GM12878 (cell line): Measurements from ENCODE around the gene NUAK1. TPM values are rescaled to one million over a fixed set of nuclear protein-coding genes. Genes with fewer than 3 reads are reported as not detected.
A peak's percentile ranks its signal among the peaks of the same experiment; 100 is the strongest.

Experiments used
- ATAC-seq: fragments of 200-7000 bp; cut with Tn5 transposase; 3 replicates; pipeline ENCODE4 v1.9.1; 2020; ENCODE audit warnings: mild to moderate bottlenecking, moderate library complexity
- BruUV-seq: library from RNA; stranded (reverse); fragments of 400-500 nt; replicated peaks from 2 replicates; lab custom pipeline; 2021; lab: Mats Ljungman, UMichigan
- CTCF ChIA-PET: fragments of 300-600 bp; sonication (Branson Sonifier 250); formaldehyde crosslinking; extraction: SDS; loops from one replicate; lab custom pipeline; 2021; ENCODE audit warnings: inconsistent platforms; lab: Yijun Ruan, JAX
- POLR2A ChIA-PET: fragments of 350-600 bp; formaldehyde crosslinking; extraction: SDS; loops from one replicate; lab custom pipeline; 2021; ENCODE audit warnings: inconsistent platforms; lab: Charles Lee
- RAD21 ChIA-PET: fragments of 300-600 bp; sonication (Branson Sonifier 250); formaldehyde crosslinking; loops from one replicate; lab custom pipeline; 2023; ENCODE audit warnings: antibody characterized with exemption; ENCODE audit not compliant: unreplicated experiment; lab: Charles Lee
- SMC1A ChIA-PET: fragments of 300-600 bp; sonication (Branson Sonifier 250); formaldehyde crosslinking; loops from one replicate; lab custom pipeline; 2023; ENCODE audit not compliant: unreplicated experiment, uncharacterized antibody; lab: Charles Lee
- DNase-seq: peaks from one replicate; pipeline ENCODE4 v3.0.0-alpha.2; 2011; ENCODE audit warnings: low read depth, low spot score
- FAIRE-seq: peaks from 3 replicates; lab custom pipeline; 2011; peaks lifted over from hg19 to GRCh38; lab: Jason Lieb, UNC
- H2AFZ ChIP-seq: 2 replicates; pipeline ENCODE4 v1.6.0; 2011; ENCODE audit warnings: low read depth, low read length, control low read depth; ENCODE audit not compliant: control insufficient read depth
- H3K27ac ChIP-seq: 2 replicates; pipeline ENCODE4 v1.5.1; 2011; ENCODE audit warnings: control low read depth; ENCODE audit not compliant: control insufficient read depth, insufficient read depth
- H3K27me3 ChIP-seq, 2 experiments: replicated peaks in 1 of 2; 2 replicates each; pipeline versions ENCODE4 v1.6.0 to v1.6.1; 2011; ENCODE audit warnings: low read length in 1 of 2; ENCODE audit not compliant: control insufficient read depth in 2 of 2, insufficient read depth in 2 of 2
- H3K36me3 ChIP-seq, 2 experiments: 2 replicates each; pipeline ENCODE4 v1.5.1; 2011; ENCODE audit warnings: low read length in 1 of 2; ENCODE audit not compliant: control insufficient read depth in 2 of 2, insufficient read depth in 2 of 2
- H3K4me1 ChIP-seq: 2 replicates; pipeline ENCODE4 v1.6.1; 2011; ENCODE audit warnings: mild to moderate bottlenecking, low read length, moderate library complexity, mixed read lengths; ENCODE audit not compliant: control insufficient read depth, insufficient read depth
- H3K4me2 ChIP-seq: 2 replicates; pipeline ENCODE4 v1.6.0; 2011; ENCODE audit warnings: control low read depth; ENCODE audit not compliant: control insufficient read depth, insufficient read depth
- H3K4me3 ChIP-seq: fragments of 200-600 bp; sonication (generic); 2 replicates; pipeline ENCODE4 v1.5.1; 2016
- H3K79me2 ChIP-seq: 2 replicates; pipeline ENCODE4 v1.6.0; 2011; ENCODE audit warnings: low read length; ENCODE audit not compliant: control insufficient read depth, insufficient read depth
- H3K9ac ChIP-seq: 2 replicates; pipeline ENCODE4 v1.8.0; 2011; ENCODE audit warnings: low read length, control low read depth, mixed read lengths; ENCODE audit not compliant: control insufficient read depth, insufficient read depth
- H3K9me3 ChIP-seq: replicated peaks from 3 replicates; pipeline ENCODE4 v1.5.1; 2011; ENCODE audit warnings: mild to moderate bottlenecking, low read length; ENCODE audit not compliant: control insufficient read depth, insufficient read depth
- H4K20me1 ChIP-seq: 2 replicates; pipeline ENCODE4 v1.6.0; 2011; ENCODE audit not compliant: control insufficient read depth, insufficient read depth
- ASH2L ChIP-seq: fragments of 300-600, 200-600 bp; sonication (generic); IDR thresholded peaks from 2 replicates; pipeline ENCODE4 v1.6.1; 2017; ENCODE audit warnings: low read depth, mild to moderate bottlenecking, borderline replicate concordance
- E2F8 ChIP-seq: fragments of 450-650 bp; IDR thresholded peaks from 2 replicates; pipeline ENCODE4 v1.6.1; 2018; ENCODE audit warnings: mild to moderate bottlenecking, low read depth, moderate library complexity; ENCODE audit not compliant: partially characterized antibody
- EP300 ChIP-seq, 2 experiments: fragments of 150-350 bp in 1 of 2; IDR thresholded peaks; 2 replicates each; pipeline ENCODE4 v1.6.1; 2011 to 2012; ENCODE audit warnings: low read depth in 2 of 2, low read length in 2 of 2, borderline replicate concordance in 1 of 2, improper control_type of control experiment in 1 of 2, inconsistent platforms in 1 of 2; ENCODE audit not compliant: control insufficient read depth in 1 of 2
- HDAC2 ChIP-seq: fragments of 200-600 bp; sonication (generic); IDR thresholded peaks from 2 replicates; pipeline ENCODE4 v1.6.1; 2017
- JUNB ChIP-seq: IDR thresholded peaks from 2 replicates; pipeline ENCODE4 v1.6.1; 2016; ENCODE audit warnings: antibody characterized with exemption, mild to moderate bottlenecking
- KAT2A ChIP-seq: conservative IDR thresholded peaks from 2 replicates; pipeline ENCODE4 v1.6.1; 2011; ENCODE audit warnings: low read depth, low read length; ENCODE audit not compliant: control insufficient read depth
- MEF2B ChIP-seq: fragments of 450-650 bp; IDR thresholded peaks from 2 replicates; pipeline ENCODE4 v1.6.1; 2018; ENCODE audit warnings: mild to moderate bottlenecking, moderate library complexity; ENCODE audit not compliant: partially characterized antibody, poor library complexity, severe bottlenecking
- USF2 ChIP-seq: IDR thresholded peaks from 2 replicates; pipeline ENCODE4 v1.6.1; 2011; ENCODE audit warnings: low read depth, low read length, improper control_type of control experiment, borderline replicate concordance
- YBX1 ChIP-seq: fragments of 450-650 bp; IDR thresholded peaks from 2 replicates; pipeline ENCODE4 v1.6.1; 2016; ENCODE audit warnings: antibody characterized with exemption
- WGBS: methylation state at CpG from one replicate; pipeline ENCODE4 v1.1.6; 2016; ENCODE audit warnings: low lambda C conversion rate; ENCODE audit not compliant: insufficient replicate concordance, insufficient coverage; ENCODE audit errors: missing lambda C conversion rate; 5-methylcytosine and 5-hydroxymethylcytosine counted together
- in situ Hi-C: fragments of 300-500 bp; cut with MboI; formaldehyde crosslinking; loops from 9 replicates; pipeline ENCODE4 v1.14.3; 2018; ENCODE audit warnings: mixed read lengths
- intact Hi-C: fragments of 100-400 bp; cut with micrococcal nuclease; formaldehyde crosslinking; loops from one replicate; pipeline ENCODE4 v1.14.2; 2022; ENCODE audit not compliant: unreplicated experiment
- polyA plus RNA-seq, 11 experiments: library from polyadenylated mRNA; depleted of rRNA in 4 of 11; unstranded in 6 of 11; stranded (reverse) in 5 of 11; fragments of >200 nt; fragmentation: Nextera tagmentation in 4 of 11; fragmentation: Illumina TruSeq in 1 of 11; extraction: Ambion mirVana in 4 of 11; extraction: Trizol in 1 of 11; gene quantifications; 1 replicate in 1 of 11; 2 replicates in 10 of 11; pipeline versions ENCODE4 v1.2.1 to v1.2.3, GENCODE V29; 2011 to 2016; ENCODE audit warnings: inconsistent platforms in 2 of 11, missing spikeins in 2 of 11, low read depth in 1 of 11
- total RNA-seq, 4 experiments: library from RNA; depleted of rRNA in 3 of 4; stranded (reverse); fragments of >200 nt in 3 of 4; fragmentation: Illumina TruSeq in 1 of 4; extraction: Trizol in 1 of 4; gene quantifications; 2 replicates each; pipeline versions ENCODE4 v1.2.1 to v1.2.3, GENCODE V29; 2013 to 2021

Gene NUAK1
- total and polyA plus RNA-seq, 10 of the 15 experiments (the other 5 are each of a cell fraction or from before 2014, with no cell fraction given): 0.03 to 0.42 (median 0.08) TPM; not detected in 2

- no TSS peak for BruUV-seq
- H3K4me3 ChIP-seq: no peak overlapping the region
- H3K9me3 ChIP-seq: no peaks in the 10 kb centered on the region
- peak; percentile 7 for FAIRE-seq
- RAD21 ChIA-PET: no interaction called here
- intact Hi-C loops: no loop called here
- no peak overlapping the region for H3K9ac ChIP-seq
- in situ Hi-C loops: no loop called here
- no peak overlapping the region for H3K4me2 ChIP-seq
- no peak for DNase-seq
- no peak for ATAC-seq
- SMC1A ChIA-PET: no interaction called here
- peaks cover 0 to 5% of the 10 kb centered on the region in 2 experiments; a peak in 3 of 4 replicates for H3K27me3 ChIP-seq
- H3K79me2 ChIP-seq: no peaks in the 10 kb centered on the region
- H3K36me3 ChIP-seq: no peaks in the 10 kb centered on the region
- no peak overlapping the region for H3K27ac ChIP-seq
- CTCF ChIA-PET: no interaction called here
- H3K4me1 ChIP-seq: no peaks in the 10 kb centered on the region
- POLR2A ChIA-PET: no interaction called here
- H4K20me1 ChIP-seq: no peaks in the 10 kb centered on the region
- no peak overlapping the region for H2AFZ ChIP-seq
- 28% methylated on average over 5 of the region's 5 CpGs for WGBS
- TF ChIP-seq YBX1: no peak
- TF ChIP-seq KAT2A: no peak
- no peak for TF ChIP-seq JUNB
- no peak for TF ChIP-seq HDAC2
- TF ChIP-seq MEF2B: no peak
- no peak for TF ChIP-seq ASH2L
- no peak for TF ChIP-seq EP300 (IDR thresholded peaks at IDR 0.05; ENCODE audit: borderline replicate concordance in 1 of 2, control insufficient read depth in 1 of 2, low read depth in 2 of 2, low read length in 2 of 2)
- no peak for TF ChIP-seq E2F8
- TF ChIP-seq USF2: no peak
- TF ChIP-seq, all 136 proteins: peak for 0
Measured at GRCh38 chr12:106094304-106094703, 44.5 kb downstream of the NUAK1 start.
